ENCODE data around the gene THRB. TPM values are rescaled to one million over a fixed set of nuclear protein-coding genes. Genes with fewer than 3 reads are reported as not detected.

THRB gene
- total RNA-seq, 6 donors from 2014 or later, result 5.5 to 15.2 (median 12.0) TPM

GRCh38 chr3:24273491-24273890 lies 221.2 kb downstream of the THRB start:
- 84 to 90% methylated on average over 2 of the region's 2 CpGs for WGBS, 2 donors
- Histone ChIP-seq H3K36me3 (no peaks in the 10 kb centered on the region), H3K27me3 (no peaks in the 10 kb centered on the region), H3K27ac (no peak overlapping the region), H3K4me3 (no peak overlapping the region), H3K9me3 (no peaks in the 10 kb centered on the region), H3K4me1 (no peaks in the 10 kb centered on the region)
- no peak for TF ChIP-seq EP300 (IDR thresholded peaks at IDR 0.05)
- TF ChIP-seq, protein P1, sequence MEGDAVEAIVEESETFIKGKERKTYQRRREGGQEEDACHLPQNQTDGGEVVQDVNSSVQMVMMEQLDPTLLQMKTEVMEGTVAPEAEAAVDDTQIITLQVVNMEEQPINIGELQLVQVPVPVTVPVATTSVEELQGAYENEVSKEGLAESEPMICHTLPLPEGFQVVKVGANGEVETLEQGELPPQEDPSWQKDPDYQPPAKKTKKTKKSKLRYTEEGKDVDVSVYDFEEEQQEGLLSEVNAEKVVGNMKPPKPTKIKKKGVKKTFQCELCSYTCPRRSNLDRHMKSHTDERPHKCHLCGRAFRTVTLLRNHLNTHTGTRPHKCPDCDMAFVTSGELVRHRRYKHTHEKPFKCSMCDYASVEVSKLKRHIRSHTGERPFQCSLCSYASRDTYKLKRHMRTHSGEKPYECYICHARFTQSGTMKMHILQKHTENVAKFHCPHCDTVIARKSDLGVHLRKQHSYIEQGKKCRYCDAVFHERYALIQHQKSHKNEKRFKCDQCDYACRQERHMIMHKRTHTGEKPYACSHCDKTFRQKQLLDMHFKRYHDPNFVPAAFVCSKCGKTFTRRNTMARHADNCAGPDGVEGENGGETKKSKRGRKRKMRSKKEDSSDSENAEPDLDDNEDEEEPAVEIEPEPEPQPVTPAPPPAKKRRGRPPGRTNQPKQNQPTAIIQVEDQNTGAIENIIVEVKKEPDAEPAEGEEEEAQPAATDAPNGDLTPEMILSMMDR (IDR thresholded peaks at IDR 0.05), result no peak
- TF ChIP-seq POLR2AphosphoS5 (IDR thresholded peaks at IDR 0.05), result no peak
- TF ChIP-seq POLR2A (IDR thresholded peaks at IDR 0.05), result no peak
- no peak for ATAC-seq (ENCODE audit: low FRiP score in 2 of 2)
- DNase-seq, result no peak

- Histone ChIP-seq H3K4me3 (no peak overlapping the region), H3K4me1 (no peaks in the 10 kb centered on the region), H3K27ac (no peak overlapping the region), H3K9me3 (no peaks in the 10 kb centered on the region), H3K36me3 (no peaks in the 10 kb centered on the region), H3K27me3 (no peaks in the 10 kb centered on the region)
- no peak for TF ChIP-seq POLR2AphosphoS5 (IDR thresholded peaks at IDR 0.05)
- no peak for TF ChIP-seq EP300 (IDR thresholded peaks at IDR 0.05)
- DNase-seq (no peak), ATAC-seq (ENCODE audit: low FRiP score in 2 of 2) (no peak)
- 62 to 69% methylated on average over 2 of the region's 2 CpGs for WGBS, 2 donors
Measured at GRCh38 chr3:24272875-24273274, 221.8 kb downstream of the THRB start.

DNA sequence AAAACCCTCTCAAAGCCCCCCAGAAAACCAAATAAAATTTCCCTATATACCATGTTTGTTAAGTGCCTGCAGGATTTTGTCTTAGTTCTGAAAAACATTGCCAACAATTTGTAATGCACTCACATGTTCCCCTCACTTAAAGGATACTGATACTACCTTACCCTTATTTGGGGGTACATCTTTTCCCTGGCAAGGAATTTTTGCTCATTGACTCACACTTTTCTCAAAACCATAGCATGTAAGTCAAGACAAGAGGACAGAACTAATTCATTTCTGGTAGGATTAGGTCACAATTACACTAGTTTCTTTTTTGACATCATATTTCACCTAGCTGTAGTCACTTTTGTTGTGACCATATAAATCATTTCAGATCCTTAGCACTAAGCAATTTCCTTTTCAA lies 222.2 kb downstream of the THRB start:
- DNase-seq (no peak), ATAC-seq (ENCODE audit: low FRiP score in 2 of 2) (no peak)
- Histone ChIP-seq H3K27ac (no peak overlapping the region), H3K4me1 (no peaks in the 10 kb centered on the region), H3K36me3 (no peaks in the 10 kb centered on the region), H3K27me3 (no peaks in the 10 kb centered on the region), H3K9me3 (no peaks in the 10 kb centered on the region), H3K4me3 (no peak overlapping the region)
- no peak for TF ChIP-seq POLR2A (IDR thresholded peaks at IDR 0.05)
- TF ChIP-seq, protein P1 (IDR thresholded peaks at IDR 0.05), result no peak
- TF ChIP-seq POLR2AphosphoS5 (IDR thresholded peaks at IDR 0.05), result no peak
- TF ChIP-seq EP300 (IDR thresholded peaks at IDR 0.05), result no peak

GRCh38 chr3:24271228-24271627 lies 223.4 kb downstream of the THRB start:
- no peaks in the 10 kb centered on the region for H3K27me3 ChIP-seq
- H3K4me1 ChIP-seq, result no peaks in the 10 kb centered on the region
- H3K36me3 ChIP-seq, result no peaks in the 10 kb centered on the region
- TF ChIP-seq EP300 (IDR thresholded peaks at IDR 0.05) (no peak), POLR2A (IDR thresholded peaks at IDR 0.05) (no peak), POLR2AphosphoS5 (IDR thresholded peaks at IDR 0.05) (no peak)
- TF ChIP-seq, protein P1 (IDR thresholded peaks at IDR 0.05), result no peak
- no peak for ATAC-seq (ENCODE audit: low FRiP score in 2 of 2)
- DNase-seq, result no peak
- H3K27ac ChIP-seq, result no peak overlapping the region
- no peak overlapping the region for H3K4me3 ChIP-seq
- no peaks in the 10 kb centered on the region for H3K9me3 ChIP-seq
- 84 to 87% methylated on average over 3 of the region's 3 CpGs for WGBS, 2 donors

DNA sequence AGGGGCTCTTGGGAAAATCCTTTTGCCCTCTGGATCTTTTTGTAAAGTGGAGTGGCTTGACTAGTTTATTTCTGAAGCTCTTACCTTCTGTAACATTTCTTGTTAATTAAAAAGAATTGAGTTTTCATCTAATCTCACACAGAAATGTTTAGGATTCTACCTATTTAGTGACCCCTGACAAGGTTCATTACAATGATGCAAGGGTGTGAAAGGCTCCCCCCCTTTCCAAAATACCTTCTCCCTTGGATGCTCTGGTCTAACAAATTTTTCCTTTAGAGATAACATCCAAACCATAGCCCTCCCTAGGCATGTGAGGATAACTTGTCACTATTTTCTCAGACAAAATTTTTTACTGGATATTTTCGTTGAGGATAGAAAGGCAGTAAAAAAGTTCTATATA lies 223.9 kb downstream of the THRB start:
- DNase-seq, result no peak
- no peak overlapping the region for H3K4me3 ChIP-seq
- 89 to 93% methylated on average over 1 of the region's 1 CpG for WGBS, 2 donors
- no peaks in the 10 kb centered on the region for H3K27me3 ChIP-seq
- no peak overlapping the region for H3K27ac ChIP-seq
- no peak for ATAC-seq (ENCODE audit: low FRiP score in 2 of 2)
- H3K36me3 ChIP-seq, result no peaks in the 10 kb centered on the region
- no peaks in the 10 kb centered on the region for H3K9me3 ChIP-seq
- no peak for TF ChIP-seq EP300 (IDR thresholded peaks at IDR 0.05)
- TF ChIP-seq, protein P1 (IDR thresholded peaks at IDR 0.05), result no peak
- no peak for TF ChIP-seq POLR2AphosphoS5 (IDR thresholded peaks at IDR 0.05)
- no peaks in the 10 kb centered on the region for H3K4me1 ChIP-seq

Measured in upper lobe of left lung (tissue), 6 donors.